ENCODE data around the gene JPH2.

The JPH2 gene

DNA sequence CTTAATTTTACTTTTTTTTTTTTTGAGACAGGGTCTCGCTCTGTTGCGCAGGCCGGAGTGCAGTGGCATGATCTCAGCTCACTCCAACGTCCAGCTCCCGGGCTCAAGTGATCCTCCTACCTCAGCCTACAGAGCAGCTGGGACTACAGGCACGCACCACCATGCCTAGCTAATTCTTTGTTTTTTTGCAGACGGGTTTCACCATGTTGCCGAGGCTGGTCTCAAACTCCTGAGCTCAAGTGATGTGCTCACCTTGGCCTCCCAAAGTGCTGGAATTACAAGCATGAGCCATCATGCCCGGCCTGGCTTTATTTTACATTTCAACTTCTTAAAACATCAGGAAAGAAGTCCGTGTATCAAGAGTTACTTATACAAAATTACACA, 17.8 kb upstream of the JPH2 start:
- peak overlapping the region; percentile 68 for H3K27ac ChIP-seq
- TF ChIP-seq ZFX (IDR thresholded peaks at IDR 0.05; ENCODE audit: borderline replicate concordance), result no peak
- TF ChIP-seq CTCF (IDR thresholded peaks at IDR 0.05), result no peak

GRCh38 chr20:44204156-44204831, 17.3 kb upstream of the JPH2 start:
- TF ChIP-seq ZFX (IDR thresholded peaks at IDR 0.05; ENCODE audit: borderline replicate concordance) (no peak), CTCF (IDR thresholded peaks at IDR 0.05) (no peak)
- H3K27ac ChIP-seq, result peak overlapping the region; percentile 68

DNA sequence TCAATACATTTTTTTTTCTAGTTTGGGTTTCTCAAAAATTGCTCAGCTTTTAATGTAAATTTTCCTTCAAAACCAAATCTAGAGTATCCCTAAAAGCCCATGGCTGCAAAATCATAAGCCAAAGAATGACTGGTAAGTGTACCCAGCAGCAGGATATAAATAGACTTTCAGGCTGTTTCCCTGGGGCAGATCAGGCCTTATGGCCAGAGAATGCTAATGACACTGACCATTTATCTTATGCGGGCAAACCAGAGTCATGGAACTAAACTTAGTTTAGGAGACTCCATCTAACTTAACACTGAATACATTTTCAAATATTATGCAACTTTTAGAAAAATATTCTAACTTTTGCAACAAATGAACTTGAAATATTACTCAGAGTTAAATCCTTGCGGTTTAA, 16.2 kb upstream of the JPH2 start:
- H3K27ac ChIP-seq, result peak overlapping the region; percentile 68
- no peak for TF ChIP-seq ZFX (IDR thresholded peaks at IDR 0.05; ENCODE audit: borderline replicate concordance)
- TF ChIP-seq CTCF (IDR thresholded peaks at IDR 0.05), result no peak

- TF ChIP-seq CTCF (IDR thresholded peaks at IDR 0.05), result no peak
- no peak for TF ChIP-seq ZFX (IDR thresholded peaks at IDR 0.05; ENCODE audit: borderline replicate concordance)
- no peak overlapping the region for H3K27ac ChIP-seq
Measured at GRCh38 chr20:44200983-44201382, 14.0 kb upstream of the JPH2 start.

DNA sequence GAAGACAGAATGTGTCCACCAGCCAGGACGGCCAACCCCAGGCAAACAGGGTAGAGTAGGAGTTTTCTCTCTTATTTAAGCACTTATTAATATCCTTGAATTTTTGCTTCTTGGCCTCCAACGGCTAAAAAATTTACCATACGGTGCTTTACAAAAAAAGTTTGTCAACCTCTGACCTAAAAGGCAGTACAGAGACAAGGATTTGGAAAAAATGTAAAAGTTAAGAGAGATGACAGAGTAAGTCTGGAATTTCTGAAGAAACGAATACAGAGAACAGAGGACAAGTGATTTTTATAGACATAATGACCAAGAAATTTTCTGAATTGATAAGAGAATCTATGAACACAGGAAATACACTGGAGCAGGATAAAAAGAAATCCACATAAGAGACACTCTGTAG, 13.4 kb upstream of the JPH2 start:
- no peak for TF ChIP-seq ZFX (IDR thresholded peaks at IDR 0.05; ENCODE audit: borderline replicate concordance)
- TF ChIP-seq CTCF (IDR thresholded peaks at IDR 0.05), result no peak
- no peak overlapping the region for H3K27ac ChIP-seq

DNA sequence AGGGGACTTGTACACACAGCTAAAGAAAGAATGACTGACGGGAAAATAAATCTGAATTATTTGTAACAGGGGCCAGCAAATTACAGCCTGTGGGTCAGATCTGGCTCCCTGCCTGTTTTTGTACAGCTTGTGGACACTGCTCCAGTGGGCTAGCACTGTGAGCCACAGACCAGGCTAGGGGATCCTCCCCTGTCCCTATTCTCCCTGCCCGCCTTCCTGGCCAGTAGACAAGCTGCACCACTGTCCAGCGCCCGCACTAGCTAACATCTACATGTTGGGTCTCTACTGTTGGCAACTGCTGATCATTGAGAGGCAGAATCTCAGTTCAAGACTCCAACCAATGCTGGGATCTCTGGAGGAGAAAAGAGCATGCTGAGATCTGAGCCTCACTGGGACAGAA, 12.9 kb upstream of the JPH2 start:
- no peak for TF ChIP-seq ZFX (IDR thresholded peaks at IDR 0.05; ENCODE audit: borderline replicate concordance)
- no peak for TF ChIP-seq CTCF (IDR thresholded peaks at IDR 0.05)
- H3K27ac ChIP-seq, result no peak overlapping the region

DNA sequence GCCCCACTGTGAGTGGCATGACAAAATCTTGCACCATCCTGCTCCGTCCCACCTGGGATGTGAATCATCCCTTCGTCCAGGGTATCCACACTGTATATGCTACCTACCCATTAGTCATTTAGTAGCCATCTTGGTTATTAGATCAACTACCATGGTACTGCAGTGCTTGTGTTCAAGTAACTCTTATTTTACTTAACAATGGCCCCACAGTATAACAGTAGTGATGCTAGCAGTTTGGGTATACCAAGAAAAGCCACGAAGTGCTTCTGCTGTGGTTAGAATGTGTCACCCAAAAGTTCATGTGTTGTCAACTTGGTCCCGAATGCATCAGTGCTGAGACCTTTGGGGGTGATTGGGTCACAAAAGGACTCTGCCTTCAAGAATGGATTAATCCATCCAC, 11.9 kb upstream of the JPH2 start:
- no peak overlapping the region for H3K27ac ChIP-seq
- TF ChIP-seq CTCF (IDR thresholded peaks at IDR 0.05), result no peak
- TF ChIP-seq ZFX (IDR thresholded peaks at IDR 0.05; ENCODE audit: borderline replicate concordance), result no peak

All from 22Rv1 (cell line).